H9 (cell line): Measurements from ENCODE around the gene ZNF607. TPM values are rescaled to one million over a fixed set of nuclear protein-coding genes. Genes with fewer than 3 reads are reported as not detected.

Experiments
- DNase-seq: peaks from one replicate; pipeline ENCODE4 v3.0.0-alpha.2; 2017
- H2AFZ ChIP-seq: one replicate; pipeline ENCODE4 v1.6.1; 2013; ENCODE audit warnings: mild to moderate bottlenecking, low read length, control low read depth, moderate library complexity
- H2AK5ac ChIP-seq: 2 replicates; pipeline ENCODE4 v1.6.1; 2013; ENCODE audit warnings: low read length, control low read depth, mixed read lengths; ENCODE audit not compliant: insufficient read length
- H2BK120ac ChIP-seq: one replicate; pipeline ENCODE4 v1.6.1; 2013; ENCODE audit warnings: low read depth, mild to moderate bottlenecking, low read length, control low read depth, inconsistent platforms; ENCODE audit not compliant: poor library complexity, severe bottlenecking
- H2BK12ac ChIP-seq: 2 replicates; pipeline ENCODE4 v1.6.1; 2013; ENCODE audit warnings: low read length, control low read depth, mixed read lengths, low read depth; ENCODE audit not compliant: insufficient read length
- H2BK15ac ChIP-seq: 2 replicates; pipeline ENCODE4 v1.6.1; 2013; ENCODE audit warnings: low read depth, low read length, control low read depth
- H2BK20ac ChIP-seq: one replicate; pipeline ENCODE4 v1.6.1; 2013; ENCODE audit warnings: low read depth, mild to moderate bottlenecking, low read length, control low read depth, inconsistent platforms; ENCODE audit not compliant: poor library complexity, severe bottlenecking
- H2BK5ac ChIP-seq: 2 replicates; pipeline ENCODE4 v1.6.1; 2013; ENCODE audit warnings: low read length, control low read depth, mixed read lengths; ENCODE audit not compliant: insufficient read length
- H3K14ac ChIP-seq: 2 replicates; pipeline ENCODE4 v1.6.1; 2013; ENCODE audit warnings: low read length, control low read depth; ENCODE audit not compliant: insufficient read depth
- H3K18ac ChIP-seq: 2 replicates; pipeline ENCODE4 v1.6.1; 2013; ENCODE audit warnings: low read depth, mild to moderate bottlenecking, mixed read lengths, low read length, control low read depth; ENCODE audit not compliant: insufficient read length
- H3K23ac ChIP-seq: 2 replicates; pipeline ENCODE4 v1.6.1; 2013; ENCODE audit warnings: low read length, control low read depth, mixed read lengths, low read depth; ENCODE audit not compliant: insufficient read length
- H3K23me2 ChIP-seq: 2 replicates; pipeline ENCODE4 v1.6.1; 2013; ENCODE audit warnings: low read depth, mild to moderate bottlenecking, mixed read lengths, low read length, control low read depth; ENCODE audit not compliant: insufficient read length, poor library complexity, severe bottlenecking
- H3K27ac ChIP-seq: 2 replicates; pipeline ENCODE4 v1.5.1; 2013; ENCODE audit warnings: low read length, control low read depth, mixed read lengths, low read depth; ENCODE audit not compliant: insufficient read length
- H3K27me3 ChIP-seq: 2 replicates; pipeline ENCODE4 v1.6.1; 2013; ENCODE audit warnings: low read length, control low read depth, inconsistent platforms; ENCODE audit not compliant: insufficient read depth
- H3K4ac ChIP-seq: 2 replicates; pipeline ENCODE4 v1.6.1; 2013; ENCODE audit warnings: low read depth, mild to moderate bottlenecking, control low read depth, inconsistent platforms, low read length, moderate library complexity
- H3K4me1 ChIP-seq: 2 replicates; pipeline ENCODE4 v1.6.1; 2013; ENCODE audit warnings: low read length, control low read depth, inconsistent platforms; ENCODE audit not compliant: insufficient read depth
- H3K4me2 ChIP-seq: 2 replicates; pipeline ENCODE4 v1.6.1; 2013; ENCODE audit warnings: low read length, control low read depth, mixed read lengths; ENCODE audit not compliant: insufficient read length, insufficient read depth
- H3K56ac ChIP-seq: 2 replicates; pipeline ENCODE4 v1.6.1; 2013; ENCODE audit warnings: low read depth, mild to moderate bottlenecking, mixed read lengths, low read length, control low read depth; ENCODE audit not compliant: insufficient read length
- H3K79me1 ChIP-seq: 2 replicates; pipeline ENCODE4 v1.6.1; 2013; ENCODE audit warnings: low read depth, mild to moderate bottlenecking, moderate library complexity, low read length, control low read depth, inconsistent platforms; ENCODE audit not compliant: insufficient read depth, poor library complexity, severe bottlenecking
- H3K79me2 ChIP-seq: 2 replicates; pipeline ENCODE4 v1.6.1; 2013; ENCODE audit warnings: low read length, control low read depth, inconsistent platforms; ENCODE audit not compliant: insufficient read depth
- H3K9ac ChIP-seq: 2 replicates; pipeline ENCODE4 v1.6.1; 2013; ENCODE audit warnings: low read length, control low read depth, mixed read lengths; ENCODE audit not compliant: insufficient read length; ENCODE audit errors: extremely low read depth
- H3K9me3 ChIP-seq: one replicate; pipeline ENCODE4 v1.6.1; 2013; ENCODE audit warnings: low read depth, low read length, inconsistent platforms; ENCODE audit not compliant: control insufficient read depth
- H3T11ph ChIP-seq: one replicate; pipeline ENCODE4 v1.6.1; 2013; ENCODE audit warnings: mild to moderate bottlenecking, low read length, control low read depth, inconsistent platforms
- H4K20me1 ChIP-seq: one replicate; pipeline ENCODE4 v1.6.1; 2013; ENCODE audit not compliant: control insufficient read depth, insufficient read length, insufficient read depth
- H4K5ac ChIP-seq: 2 replicates; pipeline ENCODE4 v1.6.1; 2013; ENCODE audit warnings: low read depth, mild to moderate bottlenecking, mixed read lengths, low read length, control low read depth; ENCODE audit not compliant: insufficient read length
- H4K8ac ChIP-seq: replicated peaks from 2 replicates; pipeline ENCODE4 v1.6.1; 2013; ENCODE audit warnings: low read length, control low read depth, mixed read lengths, low read depth; ENCODE audit not compliant: insufficient read length
- H4K91ac ChIP-seq: 2 replicates; pipeline ENCODE4 v1.6.1; 2013; ENCODE audit warnings: low read depth, mild to moderate bottlenecking, moderate library complexity, mixed read lengths, low read length, control low read depth; ENCODE audit not compliant: insufficient read length
- H3K27ac Mint-ChIP-seq, 3 experiments: 2 replicates in 2 of 3; 3 replicates in 1 of 3; pipeline ENCODE4 v1.8.0; 2020 to 2021; ENCODE audit warnings: mixed read lengths in 3 of 3, mild to moderate bottlenecking in 1 of 3, moderate library complexity in 1 of 3
- H3K27me3 Mint-ChIP-seq: 2 replicates; pipeline ENCODE4 v1.8.0; 2021; ENCODE audit warnings: low read depth, mild to moderate bottlenecking, moderate library complexity, mixed read lengths
- H3K36me3 Mint-ChIP-seq, 3 experiments: 2 replicates in 2 of 3; 3 replicates in 1 of 3; pipeline ENCODE4 v1.8.0; 2020 to 2021; ENCODE audit warnings: low read depth in 3 of 3, mixed read lengths in 3 of 3; ENCODE audit not compliant: insufficient read depth in 1 of 3
- H3K4me1 Mint-ChIP-seq, 2 experiments: 2 replicates each; pipeline ENCODE4 v1.8.0; 2020; ENCODE audit warnings: mixed read lengths in 2 of 2
- H3K4me3 Mint-ChIP-seq, 2 experiments: 2 replicates in 1 of 2; 3 replicates in 1 of 2; pipeline ENCODE4 v1.8.0; 2020 to 2021; ENCODE audit warnings: mild to moderate bottlenecking in 2 of 2, mixed read lengths in 2 of 2, moderate library complexity in 1 of 2
- H3K9me3 Mint-ChIP-seq, 2 experiments: 2 replicates in 1 of 2; 3 replicates in 1 of 2; pipeline ENCODE4 v1.8.0; 2020; ENCODE audit warnings: mild to moderate bottlenecking in 2 of 2, mixed read lengths in 2 of 2, moderate library complexity in 1 of 2
- CTCF ChIP-seq: fragments of 200-600 bp; sonication (generic); conservative IDR thresholded peaks from 3 replicates; pipeline ENCODE4 v1.8.0; 2021; ENCODE audit warnings: antibody characterized with exemption, mild to moderate bottlenecking
- WGBS: extraction: QIAGEN DNeasy Blood & Tissue Kit; methylation state at CpG from one replicate; pipeline ENCODE4 v1.1.7; 2013; ENCODE audit warnings: missing lambda C conversion rate, low lambda C conversion rate, mixed read lengths; ENCODE audit not compliant: insufficient read length; ENCODE audit errors: extremely low coverage; 5-methylcytosine and 5-hydroxymethylcytosine counted together
- total RNA-seq: library from RNA; stranded (reverse); gene quantifications from 2 replicates; pipeline ENCODE4 v1.2.1, GENCODE V29; 2021

Gene ZNF607
- total RNA-seq, 1 experiment from 2014 or later = 27.5 TPM

GRCh38 chr19:37654118-37654517 is 65.4 kb downstream of the ZNF607 start:
- H3K27me3 Mint-ChIP-seq = peaks cover 9% of the 10 kb centered on the region
- no peak overlapping the region for H3T11ph ChIP-seq
- no peak overlapping the region for H2AK5ac ChIP-seq
- no peaks in the 10 kb centered on the region for H3K9me3 ChIP-seq
- no peak overlapping the region for H3K27ac ChIP-seq
- no peaks in the 10 kb centered on the region for H4K20me1 ChIP-seq
- H2BK12ac ChIP-seq = no peak overlapping the region
- no CpG with 5 or more reads among the region's 5 CpGs for WGBS
- peak overlapping the region; percentile 31 for H3K9ac ChIP-seq
- no peaks in the 10 kb centered on the region for H3K27me3 ChIP-seq
- no peak overlapping the region for H2BK5ac ChIP-seq
- no peak overlapping the region for H3K56ac ChIP-seq
- TF ChIP-seq CTCF = no peak
- peaks cover 14% of the 10 kb centered on the region for H3K23me2 ChIP-seq
- no peak overlapping the region for H2BK15ac ChIP-seq
- no peak overlapping the region for H3K23ac ChIP-seq
- peaks cover 18 to 19% of the 10 kb centered on the region in 2 experiments for H3K4me1 Mint-ChIP-seq
- no peak overlapping the region for H4K91ac ChIP-seq
- H3K14ac ChIP-seq = no peak overlapping the region
- H3K9me3 Mint-ChIP-seq = peaks cover 0 to 11% of the 10 kb centered on the region in 2 experiments; a peak in 4 of 5 replicates
- no peak overlapping the region for H4K8ac ChIP-seq
- H3K18ac ChIP-seq = no peak overlapping the region
- no peaks in the 10 kb centered on the region for H3K79me1 ChIP-seq
- H3K4ac ChIP-seq = no peak overlapping the region
- H3K27ac Mint-ChIP-seq = 0 out of 7 replicates have a peak overlapping the region, but pooled peaks of 1 of the 3 experiments have one; percentile 8
- H4K5ac ChIP-seq = no peak overlapping the region
- H2BK120ac ChIP-seq = no peak overlapping the region
- H2BK20ac ChIP-seq = no peak overlapping the region
- peak overlapping the region; percentile 93 for H3K4me2 ChIP-seq
- no peaks in the 10 kb centered on the region for H3K79me2 ChIP-seq
- H2AFZ ChIP-seq = no peak overlapping the region
- H3K4me3 Mint-ChIP-seq = peak overlapping the region; percentile 75 to 88
- DNase-seq = no peak
- no peaks in the 10 kb centered on the region for H3K4me1 ChIP-seq
- H3K36me3 Mint-ChIP-seq = peaks cover 0 to 18% (median 7%) of the 10 kb centered on the region in 3 experiments; a peak in 4 of 7 replicates

Other genes starting within 250 kb of the ZNF607 start
- gene ZNF793, start 212.8 kb downstream of the ZNF607 start, total RNA-seq = 14.6 and 17.1 TPM in 2 replicates
- gene ZNF571, start 125.0 kb downstream of the ZNF607 start, total RNA-seq = 4.5 and 5.3 TPM in 2 replicates
- gene ZNF540, start 124.9 kb downstream of the ZNF607 start, total RNA-seq = 0.20 and 0.22 TPM in 2 replicates
- gene ZFP30, start 64.3 kb downstream of the ZNF607 start, total RNA-seq = 10.1 and 10.8 TPM in 2 replicates
- 17.2 and 17.5 TPM in 2 replicates for gene ZNF573, start 59.8 kb upstream of the ZNF607 start, total RNA-seq
- gene WDR87, start 186.8 kb upstream of the ZNF607 start, total RNA-seq = not detected in 2 replicates
- 40.1 and 41.9 TPM in 2 replicates for gene SIPA1L3, start 187.4 kb upstream of the ZNF607 start, total RNA-seq